H1 (cell line): Measurements from ENCODE around the gene ANKRD40CL.

Experiments used
- BCL11A ChIP-seq, 2 experiments: IDR thresholded peaks; one replicate each; pipeline ENCODE4 v1.6.1; 2011; ENCODE audit warnings: low read depth in 2 of 2, low read length in 2 of 2, mild to moderate bottlenecking in 2 of 2
- EGR1 ChIP-seq: IDR thresholded peaks from 2 replicates; pipeline ENCODE4 v1.6.1; 2011; ENCODE audit warnings: low read depth, low read length, borderline replicate concordance
- NANOG ChIP-seq: IDR thresholded peaks from 2 replicates; pipeline ENCODE4 v1.6.1; 2011; ENCODE audit warnings: low read length, low read depth, mild to moderate bottlenecking, inconsistent platforms; ENCODE audit not compliant: insufficient read depth, poor library complexity, severe bottlenecking
- POLR2A ChIP-seq, 2 experiments: IDR thresholded peaks; 1 replicate in 1 of 2; 2 replicates in 1 of 2; pipeline ENCODE4 v1.6.1; 2011; ENCODE audit warnings: low read depth in 2 of 2, low read length in 2 of 2, mild to moderate bottlenecking in 2 of 2; ENCODE audit errors: control extremely low read depth in 1 of 2
- RAD21 ChIP-seq, 2 experiments: IDR thresholded peaks in 1 of 2; conservative IDR thresholded peaks in 1 of 2; 2 replicates each; pipeline ENCODE4 v1.6.1; 2011; ENCODE audit warnings: low read depth in 2 of 2, low read length in 2 of 2, improper control_type of control experiment in 1 of 2, inconsistent platforms in 1 of 2, mild to moderate bottlenecking in 1 of 2, moderate library complexity in 1 of 2
- RXRA ChIP-seq: IDR thresholded peaks from 2 replicates; pipeline ENCODE4 v1.6.1; 2011; ENCODE audit warnings: low read depth, mild to moderate bottlenecking, low read length, moderate library complexity; ENCODE audit not compliant: insufficient read depth
- ZNF274 ChIP-seq: IDR thresholded peaks from 2 replicates; pipeline ENCODE4 v1.7.0; 2012; ENCODE audit warnings: low read length, borderline replicate concordance; ENCODE audit errors: extremely low read depth

GRCh38 chr17:50721194-50722010 lies 45.9 kb downstream of the ANKRD40CL start:
- TF ChIP-seq RAD21 (IDR thresholded peaks at IDR 0.05 in 1 of 2, conservative IDR thresholded peaks at IDR 0.05 in 1 of 2; ENCODE audit: low read depth in 2 of 2, low read length in 2 of 2) (no peak), POLR2A (IDR thresholded peaks at IDR 0.05; ENCODE audit: control extremely low read depth in 1 of 2, low read depth in 2 of 2, low read length in 2 of 2) (no peak), EGR1 (no peak), BCL11A (IDR thresholded peaks at IDR 0.05; ENCODE audit: low read depth in 2 of 2, low read length in 2 of 2) (no peak), NANOG (no peak), RXRA (no peak), ZNF274 (no peak)
